HCT116 (cell line): ENCODE measurements around the gene TIMM50. TPM values are rescaled to one million over a fixed set of nuclear protein-coding genes. Genes with fewer than 3 reads are reported as not detected.

Experiments
- ATAC-seq: fragments of 200-7000 bp; cut with Tn5 transposase; 2 replicates; pipeline ENCODE4 v1.9.1; 2020; ENCODE audit warnings: mild to moderate bottlenecking, moderate library complexity
- BruUV-seq: library from RNA; stranded (reverse); fragments of 400-500 nt; replicated peaks from 2 replicates; lab custom pipeline; 2021; lab: Mats Ljungman, UMichigan
- CTCF ChIA-PET: fragments of 300-600 bp; sonication (Branson Sonifier 250); formaldehyde crosslinking; loops from one replicate; lab custom pipeline; 2021; ENCODE audit warnings: antibody characterized with exemption; lab: Charles Lee
- POLR2A ChIA-PET: fragments of 300-600, 350-600 bp; sonication (Branson Sonifier 250); formaldehyde crosslinking; loops from one replicate; lab custom pipeline; 2021; ENCODE audit warnings: antibody characterized with exemption; lab: Charles Lee
- RAD21 ChIA-PET, 2 experiments: fragments of 300-600 bp; sonication (Branson Sonifier 250); formaldehyde crosslinking; loops; one replicate each; lab custom pipeline; 2023; ENCODE audit warnings: low total read pairs in 2 of 2; ENCODE audit not compliant: uncharacterized antibody in 2 of 2, unreplicated experiment in 2 of 2, low non-redundant PET in 1 of 2; lab: Charles Lee
- DNase-seq: peaks from one replicate; pipeline ENCODE4 v3.0.0-alpha.2; 2010; ENCODE audit warnings: low read depth, low spot score
- H2AFZ ChIP-seq: fragments of 200-600 bp; shearing (Covaris generic), sonication (generic); 2 replicates; pipeline ENCODE4 v1.6.1; 2017; ENCODE audit warnings: low read depth, mixed run types, mixed read lengths, antibody characterized with exemption, low read length; ENCODE audit not compliant: poor library complexity, severe bottlenecking
- H3K27ac ChIP-seq: 2 replicates; pipeline ENCODE4 v1.5.1; 2012; ENCODE audit warnings: low read depth, low read length
- H3K27me3 ChIP-seq: fragments of 200-600 bp; sonication (generic); 2 replicates; pipeline ENCODE4 v1.6.1; 2016; ENCODE audit warnings: mixed run types, low read length, mixed read lengths; ENCODE audit not compliant: insufficient read depth
- H3K36me3 ChIP-seq, 2 experiments: fragments of 200-500 bp in 1 of 2; fragments of 200-600 bp in 1 of 2; sonication (Bioruptor generic) in 1 of 2; sonication (generic) in 1 of 2; 2 replicates each; pipeline versions ENCODE4 v1.5.1 to v1.6.1; 2014 to 2016; ENCODE audit warnings: low read length in 2 of 2, inconsistent platforms in 1 of 2, mixed read lengths in 1 of 2, mixed run types in 1 of 2; ENCODE audit not compliant: insufficient read depth in 2 of 2, control insufficient read depth in 1 of 2
- H3K4me1 ChIP-seq, 2 experiments: fragments of 200-600 bp in 1 of 2; sonication (generic) in 1 of 2; 2 replicates each; pipeline versions ENCODE4 v1.5.1 to v1.6.1; 2012 to 2017; ENCODE audit warnings: low read length in 2 of 2, inconsistent platforms in 1 of 2, mild to moderate bottlenecking in 1 of 2, mixed read lengths in 1 of 2, mixed run types in 1 of 2, moderate library complexity in 1 of 2; ENCODE audit not compliant: insufficient read depth in 2 of 2, control insufficient read depth in 1 of 2
- H3K4me2 ChIP-seq: fragments of 200-600 bp; sonication (generic); 2 replicates; pipeline ENCODE4 v1.6.1; 2017; ENCODE audit warnings: mixed run types, low read length, mixed read lengths
- H3K4me3 ChIP-seq, 2 experiments: fragments of 200-600 bp in 1 of 2; sonication (generic) in 1 of 2; replicated peaks in 1 of 2; 2 replicates each; pipeline ENCODE4 v1.5.1; 2011 to 2016; ENCODE audit warnings: low read length in 2 of 2, control low read depth in 1 of 2, low read depth in 1 of 2, mild to moderate bottlenecking in 1 of 2, mixed read lengths in 1 of 2, mixed run types in 1 of 2
- H3K79me2 ChIP-seq: fragments of 200-600 bp; sonication (generic); 2 replicates; pipeline ENCODE4 v1.6.1; 2017; ENCODE audit warnings: mild to moderate bottlenecking, mixed run types, low read length, moderate library complexity, mixed read lengths; ENCODE audit not compliant: insufficient read depth
- H3K9ac ChIP-seq: fragments of 200-600 bp; sonication (generic); 2 replicates; pipeline ENCODE4 v1.6.1; 2016; ENCODE audit warnings: low read length, mixed read lengths
- H3K9me2 ChIP-seq: fragments of 200-600 bp; sonication (generic), shearing (Covaris generic); 2 replicates; pipeline ENCODE4 v1.6.1; 2017; ENCODE audit warnings: mixed run types, mild to moderate bottlenecking, moderate library complexity; ENCODE audit not compliant: insufficient read depth
- H3K9me3 ChIP-seq, 2 experiments: fragments of 200-500 bp in 1 of 2; fragments of 200-600 bp in 1 of 2; sonication (Bioruptor generic) in 1 of 2; sonication (generic) in 1 of 2; 2 replicates each; pipeline ENCODE4 v1.6.1; 2014 to 2017; ENCODE audit warnings: low read length in 2 of 2, mixed read lengths in 2 of 2, inconsistent platforms in 1 of 2, low read depth in 1 of 2, mild to moderate bottlenecking in 1 of 2, mixed run types in 1 of 2, moderate library complexity in 1 of 2; ENCODE audit not compliant: control insufficient read depth in 1 of 2, insufficient read depth in 1 of 2
- H4K20me1 ChIP-seq: fragments of 200-600 bp; sonication (generic), shearing (Covaris generic); 2 replicates; pipeline ENCODE4 v1.6.1; 2017; ENCODE audit warnings: mixed run types, mild to moderate bottlenecking, moderate library complexity; ENCODE audit not compliant: insufficient read depth
- CBX3 ChIP-seq: IDR thresholded peaks from 2 replicates; pipeline ENCODE4 v1.6.1; 2012; ENCODE audit warnings: low read depth
- EGR1 ChIP-seq: IDR thresholded peaks from 2 replicates; pipeline ENCODE4 v1.6.1; 2012; ENCODE audit warnings: low read depth
- EZH2 ChIP-seq: fragments of 200-600 bp; sonication (generic); IDR thresholded peaks from 2 replicates; pipeline ENCODE4 v1.6.1; 2017; ENCODE audit warnings: antibody characterized with exemption, mixed run types
- JUND ChIP-seq: IDR thresholded peaks from 2 replicates; pipeline ENCODE4 v1.6.1; 2012
- MAX ChIP-seq: IDR thresholded peaks from 2 replicates; pipeline ENCODE4 v1.6.1; 2012
- POLR2A ChIP-seq: IDR thresholded peaks from 2 replicates; pipeline ENCODE4 v1.7.0; 2011; ENCODE audit warnings: borderline replicate concordance; ENCODE audit not compliant: insufficient read depth, insufficient read length; ENCODE audit errors: extremely low read depth
- RAD21 ChIP-seq: IDR thresholded peaks from 2 replicates; pipeline ENCODE4 v1.6.1; 2012; ENCODE audit warnings: low read depth, mild to moderate bottlenecking
- REST ChIP-seq: IDR thresholded peaks from 2 replicates; pipeline ENCODE4 v1.6.1; 2012; ENCODE audit warnings: low read depth
- SIN3A ChIP-seq: IDR thresholded peaks from 2 replicates; pipeline ENCODE4 v1.6.1; 2012; ENCODE audit warnings: low read depth
- SP1 ChIP-seq: IDR thresholded peaks from 2 replicates; pipeline ENCODE4 v1.6.1; 2012; ENCODE audit warnings: low read depth
- ZFX ChIP-seq: fragments of 450-650 bp; IDR thresholded peaks from 2 replicates; pipeline ENCODE4 v1.6.1; 2017
- ZNF274 ChIP-seq: fragments of 200-500 bp; sonication (Bioruptor generic); IDR thresholded peaks from 2 replicates; pipeline ENCODE4 v1.6.1; 2014; ENCODE audit warnings: mild to moderate bottlenecking, low read depth, low read length, inconsistent platforms
- intact Hi-C: fragments of 100-400 bp; cut with micrococcal nuclease; formaldehyde crosslinking; loops from 2 replicates; pipeline ENCODE4 v1.10.0; 2022
- total RNA-seq: library from RNA; stranded (reverse); gene quantifications from one replicate; pipeline ENCODE4 v1.2.1, GENCODE V29; 2021; ENCODE audit not compliant: unreplicated experiment
- TF ChIP-seq, protein P1 (sequence below), 3 experiments: fragments of 200-600 bp in 1 of 3; sonication (generic) in 1 of 3; IDR thresholded peaks in 2 of 3; conservative IDR thresholded peaks in 1 of 3; 2 replicates each; pipeline ENCODE4 v1.5.1; 2012 to 2017; ENCODE audit warnings: low read depth in 2 of 3, low read length in 2 of 3, antibody characterized with exemption in 1 of 3, borderline replicate concordance in 1 of 3, control low read depth in 1 of 3, mild to moderate bottlenecking in 1 of 3, mixed read lengths in 1 of 3, mixed run types in 1 of 3, moderate library complexity in 1 of 3; ENCODE audit not compliant: insufficient read depth in 1 of 3

TIMM50 gene
- total RNA-seq, 1 experiment from 2014 or later: 111 TPM

DNA sequence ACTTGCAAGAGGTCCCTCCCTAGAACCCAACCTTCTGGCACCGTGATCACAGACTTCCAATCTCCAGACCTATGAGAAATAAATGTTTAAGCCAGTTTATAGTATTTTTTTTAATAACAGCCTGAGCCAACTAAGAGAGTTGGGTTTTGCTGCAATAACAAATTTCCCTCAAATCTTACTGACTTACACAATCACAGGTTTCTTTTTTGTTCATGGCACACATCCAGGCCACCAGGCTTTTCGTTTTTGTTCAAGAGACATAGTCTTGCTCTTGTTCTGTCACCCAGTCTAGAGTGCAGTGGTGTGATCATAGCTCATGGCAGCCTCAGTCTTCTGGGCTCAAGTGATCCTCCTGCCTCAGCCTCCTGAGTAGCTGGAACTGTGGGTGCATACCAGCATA lies 32.4 kb downstream of the TIMM50 start:
- no peak overlapping the region for H3K4me3 ChIP-seq
- RAD21 ChIA-PET: no interaction called here
- no peak overlapping the region for H3K9ac ChIP-seq
- no peak for DNase-seq
- intact Hi-C loops: no loop called here
- no peaks in the 10 kb centered on the region for H3K9me2 ChIP-seq
- no peaks in the 10 kb centered on the region for H4K20me1 ChIP-seq
- H3K79me2 ChIP-seq: no peaks in the 10 kb centered on the region
- TF ChIP-seq CBX3 (no peak), EGR1 (no peak), EZH2 (no peak), SIN3A (no peak), ZFX (no peak), JUND (no peak), ZNF274 (no peak), RAD21 (no peak), POLR2A (no peak), MAX (no peak), SP1 (no peak), REST (no peak)
- TF ChIP-seq, protein P1, sequence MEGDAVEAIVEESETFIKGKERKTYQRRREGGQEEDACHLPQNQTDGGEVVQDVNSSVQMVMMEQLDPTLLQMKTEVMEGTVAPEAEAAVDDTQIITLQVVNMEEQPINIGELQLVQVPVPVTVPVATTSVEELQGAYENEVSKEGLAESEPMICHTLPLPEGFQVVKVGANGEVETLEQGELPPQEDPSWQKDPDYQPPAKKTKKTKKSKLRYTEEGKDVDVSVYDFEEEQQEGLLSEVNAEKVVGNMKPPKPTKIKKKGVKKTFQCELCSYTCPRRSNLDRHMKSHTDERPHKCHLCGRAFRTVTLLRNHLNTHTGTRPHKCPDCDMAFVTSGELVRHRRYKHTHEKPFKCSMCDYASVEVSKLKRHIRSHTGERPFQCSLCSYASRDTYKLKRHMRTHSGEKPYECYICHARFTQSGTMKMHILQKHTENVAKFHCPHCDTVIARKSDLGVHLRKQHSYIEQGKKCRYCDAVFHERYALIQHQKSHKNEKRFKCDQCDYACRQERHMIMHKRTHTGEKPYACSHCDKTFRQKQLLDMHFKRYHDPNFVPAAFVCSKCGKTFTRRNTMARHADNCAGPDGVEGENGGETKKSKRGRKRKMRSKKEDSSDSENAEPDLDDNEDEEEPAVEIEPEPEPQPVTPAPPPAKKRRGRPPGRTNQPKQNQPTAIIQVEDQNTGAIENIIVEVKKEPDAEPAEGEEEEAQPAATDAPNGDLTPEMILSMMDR (IDR thresholded peaks at IDR 0.05 in 2 of 3, conservative IDR thresholded peaks at IDR 0.05 in 1 of 3; ENCODE audit: borderline replicate concordance in 1 of 3, insufficient read depth in 1 of 3, low read depth in 2 of 3, low read length in 2 of 3): no peak
- no peaks in the 10 kb centered on the region for H3K9me3 ChIP-seq
- H2AFZ ChIP-seq: no peak overlapping the region
- BruUV-seq: no TSS peak
- no peak overlapping the region for H3K4me2 ChIP-seq
- H3K36me3 ChIP-seq: no peaks in the 10 kb centered on the region
- ATAC-seq: no peak
- POLR2A ChIA-PET: no interaction called here
- H3K4me1 ChIP-seq: no peaks in the 10 kb centered on the region
- CTCF ChIA-PET: interaction anchor here (0.7 to 2.2 kb wide), 2 partner anchors 19 to 217 kb away, joined by 5 read pairs; partner anchors contain the start of genes EID2B and IFNL1
- no peaks in the 10 kb centered on the region for H3K27me3 ChIP-seq
- H3K27ac ChIP-seq: no peak overlapping the region
